Testis (tissue), 3 donors: ENCODE results near the gene HHLA2. TPM values are rescaled to one million over a fixed set of nuclear protein-coding genes. Genes with fewer than 3 reads are reported as not detected.

Source experiments
- DNase-seq: peaks from one replicate; pipeline ENCODE4 v3.0.0-alpha.2; 2019
- H3K27ac ChIP-seq, 2 donors: fragments of 200-600 bp; sonication (generic); one replicate each; pipeline ENCODE4 v1.5.1; 2019
- H3K27me3 ChIP-seq: fragments of 200-600 bp; sonication (generic); one replicate; pipeline ENCODE4 v1.5.1; 2019
- H3K36me3 ChIP-seq: fragments of 200-600 bp; sonication (generic); one replicate; pipeline ENCODE4 v1.5.1; 2017; ENCODE audit warnings: low read depth; ENCODE audit errors: missing control alignments
- H3K4me1 ChIP-seq: fragments of 200-600 bp; sonication (generic); one replicate; pipeline ENCODE4 v1.5.1; 2019
- H3K4me3 ChIP-seq, 2 donors: fragments of 200-600 bp; sonication (generic); one replicate each; pipeline ENCODE4 v1.5.1; 2017 to 2019
- H3K9me3 ChIP-seq: fragments of 200-600 bp; sonication (generic); one replicate; pipeline ENCODE4 v1.5.1; 2017
- POLR2A ChIP-seq: fragments of 450-650 bp; IDR thresholded peaks from one replicate; pipeline ENCODE4 v1.6.1; 2017; ENCODE audit warnings: antibody characterized with exemption, mild to moderate bottlenecking, moderate library complexity
- WGBS, 2 donors: methylation state at CpG; one replicate each; pipeline ENCODE4 v1.1.5; 2018; 5-methylcytosine and 5-hydroxymethylcytosine counted together
- intact Hi-C: fragments of 100-400 bp; cut with DNase I; formaldehyde crosslinking; loops from one replicate; pipeline ENCODE4 v1.15.1; 2023; ENCODE audit warnings: low total_unique reads
- polyA plus RNA-seq: library from polyadenylated mRNA; stranded (reverse); fragments of 350-450 nt; fragmentation: Illumina TruSeq; extraction: RNeasy Lipid Tissue Mini Kit (QIAGEN cat#74804); gene quantifications from one replicate; pipeline ENCODE4 v1.2.3, GENCODE V29; 2014; ENCODE audit warnings: low read depth, low replicate concordance; ENCODE audit not compliant: insufficient read depth
- total RNA-seq, 2 donors: library from RNA; depleted of rRNA; stranded (reverse); fragments of >200 nt; gene quantifications; one replicate each; pipeline ENCODE4 v1.2.3, GENCODE V29; 2016
- TF ChIP-seq, protein P1 (sequence below), 3 experiments: fragments of 450-650 bp in 2 of 3; fragments of 200-600 bp in 1 of 3; sonication (generic) in 1 of 3; IDR thresholded peaks; one replicate each; pipeline ENCODE4 v1.5.1; 2016 to 2019; ENCODE audit warnings: antibody characterized with exemption in 3 of 3, mild to moderate bottlenecking in 2 of 3, moderate library complexity in 1 of 3

The HHLA2 gene
- total and polyA plus RNA-seq, 3 donors from 2014 or later = 1.5 to 6.7 (median 5.2) TPM

DNA sequence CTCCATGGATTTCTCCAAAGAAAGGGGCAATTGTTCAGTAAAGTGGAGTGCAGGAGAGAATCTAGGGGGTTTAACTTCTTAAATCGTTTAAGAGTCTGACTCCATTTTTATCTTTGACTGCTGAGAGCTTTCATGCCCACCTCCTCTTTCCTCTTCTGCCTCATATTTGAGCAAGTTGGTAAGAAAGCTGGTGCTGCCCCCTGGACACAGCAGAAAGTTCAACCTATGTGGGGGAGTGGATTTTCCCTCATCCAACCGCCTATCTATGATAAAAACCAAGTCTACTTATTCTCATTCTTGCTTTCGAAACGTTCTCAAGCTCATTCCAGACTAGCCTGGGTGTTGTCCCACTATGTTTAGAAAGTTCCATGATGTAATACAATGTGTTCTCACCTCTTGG, 26.0 kb downstream of the HHLA2 start:
- no peaks in the 10 kb centered on the region for H3K4me1 ChIP-seq
- 82 to 84% methylated on average over 4 of the region's 4 CpGs for WGBS, 2 donors
- no peak for DNase-seq
- H3K36me3 ChIP-seq = no peaks in the 10 kb centered on the region
- H3K4me3 ChIP-seq = no peak overlapping the region
- no peaks in the 10 kb centered on the region for H3K27me3 ChIP-seq
- no peaks in the 10 kb centered on the region for H3K9me3 ChIP-seq
- intact Hi-C loops = no loop called here
- no peak overlapping the region for H3K27ac ChIP-seq
- TF ChIP-seq POLR2A = no peak
- TF ChIP-seq, protein P1, sequence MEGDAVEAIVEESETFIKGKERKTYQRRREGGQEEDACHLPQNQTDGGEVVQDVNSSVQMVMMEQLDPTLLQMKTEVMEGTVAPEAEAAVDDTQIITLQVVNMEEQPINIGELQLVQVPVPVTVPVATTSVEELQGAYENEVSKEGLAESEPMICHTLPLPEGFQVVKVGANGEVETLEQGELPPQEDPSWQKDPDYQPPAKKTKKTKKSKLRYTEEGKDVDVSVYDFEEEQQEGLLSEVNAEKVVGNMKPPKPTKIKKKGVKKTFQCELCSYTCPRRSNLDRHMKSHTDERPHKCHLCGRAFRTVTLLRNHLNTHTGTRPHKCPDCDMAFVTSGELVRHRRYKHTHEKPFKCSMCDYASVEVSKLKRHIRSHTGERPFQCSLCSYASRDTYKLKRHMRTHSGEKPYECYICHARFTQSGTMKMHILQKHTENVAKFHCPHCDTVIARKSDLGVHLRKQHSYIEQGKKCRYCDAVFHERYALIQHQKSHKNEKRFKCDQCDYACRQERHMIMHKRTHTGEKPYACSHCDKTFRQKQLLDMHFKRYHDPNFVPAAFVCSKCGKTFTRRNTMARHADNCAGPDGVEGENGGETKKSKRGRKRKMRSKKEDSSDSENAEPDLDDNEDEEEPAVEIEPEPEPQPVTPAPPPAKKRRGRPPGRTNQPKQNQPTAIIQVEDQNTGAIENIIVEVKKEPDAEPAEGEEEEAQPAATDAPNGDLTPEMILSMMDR (IDR thresholded peaks at IDR 0.05) = no peak

DNA sequence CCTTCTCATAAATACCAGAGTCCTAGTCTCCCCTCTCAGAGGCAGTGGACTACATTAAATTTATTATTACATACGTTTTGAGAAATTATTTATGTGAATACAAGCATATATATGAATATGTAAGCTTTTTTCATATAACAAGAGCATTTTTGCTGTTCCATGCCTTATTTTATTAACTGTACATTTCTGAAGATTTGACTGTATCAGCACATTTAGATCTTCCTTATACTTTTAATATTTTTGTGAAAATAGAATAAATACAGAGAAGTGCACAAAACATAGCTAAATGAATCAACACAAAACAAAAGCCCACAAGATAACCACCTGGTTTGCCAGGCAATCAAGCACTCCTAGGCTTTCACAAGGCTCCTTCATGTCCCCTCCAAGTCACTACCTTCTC, 27.8 kb downstream of the HHLA2 start:
- Histone ChIP-seq H3K36me3 (no peaks in the 10 kb centered on the region), H3K27me3 (no peaks in the 10 kb centered on the region), H3K4me3 (no peak overlapping the region), H3K4me1 (no peaks in the 10 kb centered on the region), H3K9me3 (no peaks in the 10 kb centered on the region), H3K27ac (no peak overlapping the region)
- intact Hi-C loops = no loop called here
- no peak for TF ChIP-seq POLR2A
- TF ChIP-seq, protein P1 (IDR thresholded peaks at IDR 0.05) = no peak
- DNase-seq = no peak
- WGBS, 2 donors = 75 to 81% methylated on average over 1 of the region's 1 CpG

DNA sequence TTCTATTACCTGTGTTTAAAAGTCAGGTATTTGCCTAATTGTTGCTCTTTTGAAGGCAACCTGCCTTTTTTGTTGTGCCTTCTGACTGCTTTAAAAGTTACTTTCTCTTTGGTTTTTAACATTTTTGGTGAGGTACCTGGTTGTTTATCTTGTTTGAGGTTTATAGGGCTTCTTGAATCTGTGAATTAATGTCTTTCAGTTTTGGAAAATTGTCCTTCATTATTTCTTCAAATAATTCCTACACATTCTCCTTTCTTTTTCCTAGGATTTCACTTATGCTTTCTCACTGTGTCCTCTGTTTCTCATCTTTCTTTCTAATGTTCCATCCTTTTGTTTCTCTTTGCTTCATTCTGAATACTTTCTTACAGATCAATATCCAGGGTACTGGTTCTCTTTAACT, 30.8 kb downstream of the HHLA2 start:
- no peaks in the 10 kb centered on the region for H3K36me3 ChIP-seq
- no peak overlapping the region for H3K4me3 ChIP-seq
- no peaks in the 10 kb centered on the region for H3K4me1 ChIP-seq
- DNase-seq = no peak
- H3K27me3 ChIP-seq = no peaks in the 10 kb centered on the region
- no peak overlapping the region for H3K27ac ChIP-seq
- no peaks in the 10 kb centered on the region for H3K9me3 ChIP-seq
- intact Hi-C loops = no loop called here
- TF ChIP-seq, protein P1 (IDR thresholded peaks at IDR 0.05) = no peak
- TF ChIP-seq POLR2A = no peak

DNA sequence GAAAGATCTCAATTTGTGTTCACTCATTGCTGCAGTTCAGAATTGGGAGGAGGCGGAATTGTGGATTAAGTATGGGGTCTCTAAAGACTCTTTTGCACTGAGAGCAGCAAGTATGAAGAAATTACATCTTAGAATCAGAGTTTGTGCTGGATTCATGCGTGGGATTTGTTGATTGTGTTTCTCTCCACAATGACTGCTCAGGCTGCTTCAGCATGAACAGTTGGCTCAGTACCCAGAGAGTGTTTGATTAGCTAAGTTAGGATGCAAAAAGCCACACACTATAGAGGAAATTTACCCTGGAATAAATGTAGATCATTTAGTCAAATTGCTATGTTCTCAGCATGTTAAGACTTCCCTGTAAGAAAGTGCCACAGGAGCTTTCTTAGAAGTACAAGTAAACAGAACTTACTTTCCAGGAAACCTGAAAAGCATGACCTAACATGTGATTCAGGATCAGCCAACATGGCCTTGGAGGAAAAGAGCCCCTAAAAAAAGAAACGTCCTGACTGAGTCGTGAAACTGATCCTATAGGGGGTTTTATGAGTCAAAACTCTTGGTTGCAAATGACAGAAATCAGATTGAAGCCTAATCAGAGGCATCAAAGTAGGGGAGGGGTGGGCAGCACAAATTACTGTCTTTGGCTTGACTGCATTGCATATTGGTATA, 32.6 kb downstream of the HHLA2 start:
- 60 to 62% methylated on average over 4 of the region's 4 CpGs for WGBS, 2 donors
- Histone ChIP-seq H3K27ac (no peak overlapping the region), H3K36me3 (no peaks in the 10 kb centered on the region), H3K27me3 (no peaks in the 10 kb centered on the region), H3K4me1 (no peaks in the 10 kb centered on the region), H3K4me3 (no peak overlapping the region), H3K9me3 (no peaks in the 10 kb centered on the region)
- TF ChIP-seq POLR2A = no peak
- TF ChIP-seq, protein P1 (IDR thresholded peaks at IDR 0.05) = no peak
- intact Hi-C loops = no loop called here
- no peak for DNase-seq

DNA sequence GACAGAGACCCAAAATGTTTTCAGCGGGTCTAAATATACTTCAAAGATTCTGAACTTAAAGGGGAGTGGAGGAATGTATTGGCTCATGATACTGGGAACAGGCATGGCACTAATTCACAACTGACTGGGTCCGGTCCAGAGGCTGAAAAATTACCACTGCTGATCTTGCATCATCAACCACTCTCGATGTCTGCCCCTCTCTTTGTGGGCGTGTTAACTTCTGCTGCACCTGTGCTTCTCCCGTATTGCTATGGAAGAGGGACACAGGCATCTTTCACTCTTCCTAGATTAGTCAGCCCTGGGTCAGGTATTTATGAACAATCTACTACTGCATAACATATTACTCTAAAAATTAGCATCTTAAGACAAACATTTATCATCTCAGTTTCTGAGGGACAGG, 33.2 kb downstream of the HHLA2 start:
- H3K4me1 ChIP-seq = no peaks in the 10 kb centered on the region
- no peak overlapping the region for H3K4me3 ChIP-seq
- intact Hi-C loops = no loop called here
- no peak for DNase-seq
- TF ChIP-seq, protein P1 (IDR thresholded peaks at IDR 0.05) = no peak
- H3K27me3 ChIP-seq = no peaks in the 10 kb centered on the region
- WGBS, 2 donors = 84 to 89% methylated on average over 5 of the region's 5 CpGs
- no peaks in the 10 kb centered on the region for H3K36me3 ChIP-seq
- no peaks in the 10 kb centered on the region for H3K9me3 ChIP-seq
- no peak overlapping the region for H3K27ac ChIP-seq
